Esophagus muscularis mucosa (tissue), 4 donors: Measurements from ENCODE around the gene GGA2.

Experiments used
- EP300 ChIP-seq: sonication (generic); formaldehyde crosslinking; IDR thresholded peaks from one replicate; pipeline ENCODE4 v1.6.1; 2017; ENCODE audit warnings: antibody characterized with exemption
- POLR2A ChIP-seq: fragments of 450-650 bp; IDR thresholded peaks from one replicate; pipeline ENCODE4 v1.6.1; 2017; ENCODE audit warnings: antibody characterized with exemption, moderate library complexity, mild to moderate bottlenecking, low read depth
- POLR2AphosphoS5 ChIP-seq, 2 donors: sonication (generic); formaldehyde crosslinking; IDR thresholded peaks; one replicate each; pipeline ENCODE4 v1.6.1; 2017; ENCODE audit warnings: antibody characterized with exemption in 2 of 2
- TF ChIP-seq, protein P1 (sequence below), 3 experiments: fragments of 200-600 bp in 2 of 3; fragments of 450-650 bp in 1 of 3; sonication (generic) in 2 of 3; IDR thresholded peaks; one replicate each; pipeline ENCODE4 v1.5.1; 2017 to 2019; ENCODE audit warnings: antibody characterized with exemption in 3 of 3, mild to moderate bottlenecking in 2 of 3, moderate library complexity in 1 of 3

DNA sequence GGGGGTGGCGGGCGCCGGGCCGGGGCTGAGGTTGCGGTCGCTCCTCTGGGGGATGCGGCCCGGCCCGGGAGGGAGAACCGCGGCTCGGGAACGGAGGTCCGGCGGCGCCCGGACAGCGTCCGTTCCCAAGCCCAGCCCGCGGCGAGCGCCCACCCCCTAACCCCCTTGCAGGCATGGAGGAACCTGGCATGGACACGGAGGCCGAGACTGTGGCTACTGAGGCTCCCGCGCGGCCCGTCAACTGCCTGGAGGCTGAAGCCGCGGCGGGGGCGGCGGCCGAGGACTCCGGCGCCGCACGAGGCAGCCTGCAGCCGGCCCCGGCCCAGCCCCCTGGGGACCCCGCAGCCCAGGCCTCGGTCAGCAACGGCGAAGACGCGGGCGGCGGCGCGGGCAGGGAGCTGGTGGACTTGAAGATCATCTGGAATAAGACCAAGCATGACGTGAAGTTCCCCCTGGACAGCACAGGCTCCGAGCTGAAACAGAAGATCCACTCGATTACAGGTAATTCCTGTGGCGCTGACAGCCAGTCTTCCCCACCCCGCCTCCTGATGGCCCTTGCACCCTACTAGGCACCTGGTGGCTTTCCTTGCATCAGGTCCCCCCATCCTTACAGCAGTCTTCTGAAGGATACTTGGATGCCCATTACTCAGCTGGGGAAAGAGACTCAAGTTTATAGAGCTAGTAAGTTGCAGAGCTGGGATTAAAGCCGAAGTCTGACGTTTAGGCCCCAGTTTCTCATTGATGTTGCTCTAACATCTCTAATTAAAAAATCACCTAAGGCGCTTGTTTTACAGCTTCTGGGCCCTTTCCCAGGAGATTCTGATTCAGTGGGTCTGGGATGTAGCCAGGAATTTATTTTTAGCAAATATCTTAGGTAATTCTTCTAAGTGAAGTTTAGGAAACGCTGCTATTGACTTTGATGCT, 47.7 kb upstream of the GGA2 start:
- TF ChIP-seq, protein P1, sequence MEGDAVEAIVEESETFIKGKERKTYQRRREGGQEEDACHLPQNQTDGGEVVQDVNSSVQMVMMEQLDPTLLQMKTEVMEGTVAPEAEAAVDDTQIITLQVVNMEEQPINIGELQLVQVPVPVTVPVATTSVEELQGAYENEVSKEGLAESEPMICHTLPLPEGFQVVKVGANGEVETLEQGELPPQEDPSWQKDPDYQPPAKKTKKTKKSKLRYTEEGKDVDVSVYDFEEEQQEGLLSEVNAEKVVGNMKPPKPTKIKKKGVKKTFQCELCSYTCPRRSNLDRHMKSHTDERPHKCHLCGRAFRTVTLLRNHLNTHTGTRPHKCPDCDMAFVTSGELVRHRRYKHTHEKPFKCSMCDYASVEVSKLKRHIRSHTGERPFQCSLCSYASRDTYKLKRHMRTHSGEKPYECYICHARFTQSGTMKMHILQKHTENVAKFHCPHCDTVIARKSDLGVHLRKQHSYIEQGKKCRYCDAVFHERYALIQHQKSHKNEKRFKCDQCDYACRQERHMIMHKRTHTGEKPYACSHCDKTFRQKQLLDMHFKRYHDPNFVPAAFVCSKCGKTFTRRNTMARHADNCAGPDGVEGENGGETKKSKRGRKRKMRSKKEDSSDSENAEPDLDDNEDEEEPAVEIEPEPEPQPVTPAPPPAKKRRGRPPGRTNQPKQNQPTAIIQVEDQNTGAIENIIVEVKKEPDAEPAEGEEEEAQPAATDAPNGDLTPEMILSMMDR (IDR thresholded peaks at IDR 0.05), result no peak
- TF ChIP-seq POLR2A, result peak; percentile 41
- TF ChIP-seq EP300, result no peak
- TF ChIP-seq POLR2AphosphoS5 (IDR thresholded peaks at IDR 0.05), result no peak
